ENCODE measurements around the gene TBX19.

TBX19 gene

GRCh38 chr1:168304865-168305264 is 24.2 kb downstream of the TBX19 start:
- Histone ChIP-seq H3K14ac (ENCODE audit: low read length in 2 of 2) (no peak overlapping the region), H3K36me3 (ENCODE audit: control insufficient read depth in 1 of 2, insufficient read depth in 2 of 2, low read depth in 1 of 2, low read length in 2 of 2) (peaks cover 10 to 14% of the 10 kb centered on the region in 2 experiments), H3K18ac (ENCODE audit: low read depth in 1 of 2, low read length in 2 of 2) (no peak overlapping the region), H3K4me3 (ENCODE audit: insufficient read depth in 1 of 2, low read depth in 1 of 2, low read length in 2 of 2) (no peak overlapping the region), H3K79me1 (replicated peaks; ENCODE audit: low read length, poor library complexity, severe bottlenecking) (peaks cover 1% of the 10 kb centered on the region), H3K23ac (ENCODE audit: low read length in 2 of 2) (no peak overlapping the region), H3K9me3 (ENCODE audit: control insufficient read depth, low read length) (no peaks in the 10 kb centered on the region), H3K4me2 (ENCODE audit: low read length, poor library complexity, severe bottlenecking) (no peak overlapping the region), H4K8ac (ENCODE audit: low read length) (no peak overlapping the region), H2BK12ac (ENCODE audit: low read length in 2 of 2) (no peak overlapping the region), H2AK5ac (ENCODE audit: low read length, severe bottlenecking) (no peak overlapping the region), H3K9ac (ENCODE audit: low read length) (no peak overlapping the region), H2AFZ (ENCODE audit: low read depth, low read length) (no peak overlapping the region), H4K91ac (ENCODE audit: low read length) (no peak overlapping the region), H3K4ac (ENCODE audit: low read depth in 1 of 2, low read length in 2 of 2) (no peak overlapping the region), H3K27ac (ENCODE audit: low read length, poor library complexity, severe bottlenecking) (no peak overlapping the region), H3K27me3 (ENCODE audit: control insufficient read depth in 1 of 2, insufficient read depth in 1 of 2, low read length in 2 of 2) (no peaks in the 10 kb centered on the region), H2BK120ac (ENCODE audit: low read depth, low read length) (no peak overlapping the region), H2BK5ac (ENCODE audit: low read depth, low read length, poor library complexity, severe bottlenecking) (no peak overlapping the region), H3K4me1 (ENCODE audit: control insufficient read depth, insufficient read depth, low read depth, low read length) (peaks cover 8% of the 10 kb centered on the region), H2BK15ac (ENCODE audit: low read depth, poor library complexity, severe bottlenecking) (no peak overlapping the region)
- WGBS = no CpG with 5 or more reads among the region's 5 CpGs
- no peak for DNase-seq

DNA sequence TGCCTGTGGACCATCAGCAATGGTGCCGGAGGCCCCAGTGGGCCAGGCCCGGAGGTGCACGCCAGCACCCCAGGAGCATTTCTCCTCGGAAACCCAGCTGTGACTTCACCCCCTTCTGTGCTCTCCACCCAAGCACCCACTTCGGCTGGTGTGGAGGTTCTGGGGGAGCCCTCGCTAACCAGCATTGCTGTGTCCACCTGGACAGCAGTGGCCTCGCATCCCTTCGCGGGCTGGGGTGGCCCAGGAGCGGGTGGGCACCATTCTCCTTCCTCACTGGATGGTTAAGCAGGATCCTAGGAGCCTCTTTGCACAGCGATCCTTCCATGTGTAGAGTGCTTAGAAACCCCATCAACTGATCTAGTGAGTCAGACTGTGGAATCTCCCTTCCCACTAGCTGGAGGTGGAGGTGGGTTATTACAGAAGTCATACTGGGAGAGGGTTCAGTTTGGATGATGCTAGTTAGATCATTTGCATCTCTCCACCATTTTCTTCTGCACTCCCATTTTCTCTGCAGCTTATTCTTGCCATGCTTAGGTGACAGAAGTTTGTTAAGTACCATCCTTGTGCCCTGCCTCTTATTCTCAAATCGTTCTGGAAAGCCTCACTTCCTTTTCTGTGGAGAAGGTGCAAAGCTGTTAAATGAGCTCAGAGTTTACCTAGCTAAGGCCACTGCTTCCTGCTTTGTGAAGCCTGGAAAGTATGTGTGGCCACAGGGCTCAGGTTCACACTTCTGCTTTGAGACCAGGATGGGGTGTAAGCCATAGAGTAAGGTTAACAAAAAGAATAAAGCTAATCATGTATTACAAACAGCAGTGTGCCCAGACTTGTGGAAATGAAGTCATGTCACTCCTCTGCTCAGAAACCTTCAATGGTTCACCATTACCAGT is 32.3 kb downstream of the TBX19 start:
- H3K27me3 ChIP-seq (ENCODE audit: control insufficient read depth in 1 of 2, insufficient read depth in 1 of 2, low read length in 2 of 2) = no peaks in the 10 kb centered on the region
- H2AFZ ChIP-seq (ENCODE audit: low read depth, low read length) = no peak overlapping the region
- H2BK5ac ChIP-seq (ENCODE audit: low read depth, low read length, poor library complexity, severe bottlenecking) = no peak overlapping the region
- H3K18ac ChIP-seq (ENCODE audit: low read depth in 1 of 2, low read length in 2 of 2) = no peak overlapping the region
- no peak for DNase-seq
- H2AK5ac ChIP-seq (ENCODE audit: low read length, severe bottlenecking) = no peak overlapping the region
- H2BK12ac ChIP-seq (ENCODE audit: low read length in 2 of 2) = no peak overlapping the region
- no peak overlapping the region for H3K9ac ChIP-seq (ENCODE audit: low read length)
- no peak overlapping the region for H3K23ac ChIP-seq (ENCODE audit: low read length in 2 of 2)
- WGBS = 98% methylated on average over 11 of the region's 12 CpGs
- no peak overlapping the region for H2BK15ac ChIP-seq (ENCODE audit: low read depth, poor library complexity, severe bottlenecking)
- H3K9me3 ChIP-seq (ENCODE audit: control insufficient read depth, low read length) = no peaks in the 10 kb centered on the region
- no peak overlapping the region for H4K91ac ChIP-seq (ENCODE audit: low read length)
- H3K4ac ChIP-seq (ENCODE audit: low read depth in 1 of 2, low read length in 2 of 2) = no peak overlapping the region
- no peaks in the 10 kb centered on the region for H3K79me1 ChIP-seq (replicated peaks; ENCODE audit: low read length, poor library complexity, severe bottlenecking)
- no peak overlapping the region for H4K8ac ChIP-seq (ENCODE audit: low read length)
- no peak overlapping the region for H2BK120ac ChIP-seq (ENCODE audit: low read depth, low read length)
- H3K14ac ChIP-seq (ENCODE audit: low read length in 2 of 2) = peak overlapping the region in 1 of 2 experiments; percentile 39
- no peak overlapping the region for H3K27ac ChIP-seq (ENCODE audit: low read length, poor library complexity, severe bottlenecking)
- no peak overlapping the region for H3K4me3 ChIP-seq (ENCODE audit: insufficient read depth in 1 of 2, low read depth in 1 of 2, low read length in 2 of 2)
- no peak overlapping the region for H3K4me2 ChIP-seq (ENCODE audit: low read length, poor library complexity, severe bottlenecking)
- H3K4me1 ChIP-seq (ENCODE audit: control insufficient read depth, insufficient read depth, low read depth, low read length) = peaks cover 4% of the 10 kb centered on the region
- peaks cover 23 to 29% of the 10 kb centered on the region in 2 experiments for H3K36me3 ChIP-seq (ENCODE audit: control insufficient read depth in 1 of 2, insufficient read depth in 2 of 2, low read depth in 1 of 2, low read length in 2 of 2)

DNA sequence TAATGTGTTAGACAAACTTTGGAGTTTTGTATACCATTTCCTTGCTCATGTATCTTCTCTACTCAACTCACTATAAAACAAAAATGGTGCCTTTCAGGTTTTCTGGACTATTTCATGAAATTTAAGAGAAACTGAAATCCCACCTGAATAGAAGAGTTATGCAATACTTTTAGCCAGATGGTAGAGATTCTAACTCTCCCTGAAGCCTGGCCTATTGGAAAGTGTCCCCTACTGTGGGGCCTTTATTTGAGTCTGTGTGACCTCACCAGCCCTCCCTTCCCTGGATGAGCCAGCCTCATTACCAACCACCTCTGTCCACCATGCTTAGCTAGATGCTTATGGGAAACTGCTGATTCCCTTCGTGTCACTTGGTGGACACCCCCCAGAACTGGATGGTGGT is 35.5 kb downstream of the TBX19 start:
- no peak overlapping the region for H3K9ac ChIP-seq (ENCODE audit: low read length)
- H3K4me2 ChIP-seq (ENCODE audit: low read length, poor library complexity, severe bottlenecking) = no peak overlapping the region
- H3K4ac ChIP-seq (ENCODE audit: low read depth in 1 of 2, low read length in 2 of 2) = no peak overlapping the region
- H2BK5ac ChIP-seq (ENCODE audit: low read depth, low read length, poor library complexity, severe bottlenecking) = no peak overlapping the region
- no peak overlapping the region for H3K18ac ChIP-seq (ENCODE audit: low read depth in 1 of 2, low read length in 2 of 2)
- no peak overlapping the region for H3K4me3 ChIP-seq (ENCODE audit: insufficient read depth in 1 of 2, low read depth in 1 of 2, low read length in 2 of 2)
- H3K23ac ChIP-seq (ENCODE audit: low read length in 2 of 2) = no peak overlapping the region
- H2AFZ ChIP-seq (ENCODE audit: low read depth, low read length) = no peak overlapping the region
- WGBS = no CpG with 5 or more reads among the region's 1 CpG
- no peaks in the 10 kb centered on the region for H3K27me3 ChIP-seq (ENCODE audit: control insufficient read depth in 1 of 2, insufficient read depth in 1 of 2, low read length in 2 of 2)
- no peak overlapping the region for H3K27ac ChIP-seq (ENCODE audit: low read length, poor library complexity, severe bottlenecking)
- H3K36me3 ChIP-seq (ENCODE audit: control insufficient read depth in 1 of 2, insufficient read depth in 2 of 2, low read depth in 1 of 2, low read length in 2 of 2) = peaks cover 18 to 20% of the 10 kb centered on the region in 2 experiments
- H2BK120ac ChIP-seq (ENCODE audit: low read depth, low read length) = no peak overlapping the region
- H4K8ac ChIP-seq (ENCODE audit: low read length) = no peak overlapping the region
- H4K91ac ChIP-seq (ENCODE audit: low read length) = no peak overlapping the region
- no peak for DNase-seq
- H2AK5ac ChIP-seq (ENCODE audit: low read length, severe bottlenecking) = no peak overlapping the region
- no peak overlapping the region for H3K14ac ChIP-seq (ENCODE audit: low read length in 2 of 2)
- H2BK15ac ChIP-seq (ENCODE audit: low read depth, poor library complexity, severe bottlenecking) = no peak overlapping the region
- no peaks in the 10 kb centered on the region for H3K79me1 ChIP-seq (replicated peaks; ENCODE audit: low read length, poor library complexity, severe bottlenecking)
- no peak overlapping the region for H2BK12ac ChIP-seq (ENCODE audit: low read length in 2 of 2)
- H3K9me3 ChIP-seq (ENCODE audit: control insufficient read depth, low read length) = no peaks in the 10 kb centered on the region
- H3K4me1 ChIP-seq (ENCODE audit: control insufficient read depth, insufficient read depth, low read depth, low read length) = peaks cover 5% of the 10 kb centered on the region

DNA sequence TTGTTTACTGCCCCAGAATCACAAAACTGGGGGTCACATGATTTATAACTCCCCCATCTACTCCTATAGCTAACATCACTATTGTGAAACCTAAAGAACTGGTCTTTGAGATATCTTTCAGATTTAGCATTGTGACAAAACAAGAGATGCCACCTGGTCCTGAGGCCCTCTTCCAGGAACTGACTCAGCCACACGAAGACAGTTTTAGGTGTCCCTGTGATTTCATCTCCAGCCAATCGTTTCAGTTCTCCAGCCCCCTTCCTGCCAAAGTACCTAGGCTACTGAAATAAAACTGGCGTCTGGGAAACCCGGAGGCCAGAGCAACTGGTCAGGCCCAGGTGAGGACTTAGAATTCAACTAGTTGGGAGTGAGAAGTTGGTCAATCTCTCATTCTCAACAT is 36.6 kb downstream of the TBX19 start:
- peaks cover 5% of the 10 kb centered on the region for H3K4me1 ChIP-seq (ENCODE audit: control insufficient read depth, insufficient read depth, low read depth, low read length)
- H2BK15ac ChIP-seq (ENCODE audit: low read depth, poor library complexity, severe bottlenecking) = no peak overlapping the region
- DNase-seq = no peak
- H3K4me2 ChIP-seq (ENCODE audit: low read length, poor library complexity, severe bottlenecking) = no peak overlapping the region
- no peak overlapping the region for H4K91ac ChIP-seq (ENCODE audit: low read length)
- no peak overlapping the region for H3K4me3 ChIP-seq (ENCODE audit: insufficient read depth in 1 of 2, low read depth in 1 of 2, low read length in 2 of 2)
- no peak overlapping the region for H3K27ac ChIP-seq (ENCODE audit: low read length, poor library complexity, severe bottlenecking)
- no peak overlapping the region for H2BK120ac ChIP-seq (ENCODE audit: low read depth, low read length)
- no peak overlapping the region for H3K14ac ChIP-seq (ENCODE audit: low read length in 2 of 2)
- H3K9me3 ChIP-seq (ENCODE audit: control insufficient read depth, low read length) = no peaks in the 10 kb centered on the region
- H3K79me1 ChIP-seq (replicated peaks; ENCODE audit: low read length, poor library complexity, severe bottlenecking) = no peaks in the 10 kb centered on the region
- no peak overlapping the region for H2BK12ac ChIP-seq (ENCODE audit: low read length in 2 of 2)
- H3K27me3 ChIP-seq (ENCODE audit: control insufficient read depth in 1 of 2, insufficient read depth in 1 of 2, low read length in 2 of 2) = no peaks in the 10 kb centered on the region
- no peak overlapping the region for H3K23ac ChIP-seq (ENCODE audit: low read length in 2 of 2)
- no peak overlapping the region for H3K18ac ChIP-seq (ENCODE audit: low read depth in 1 of 2, low read length in 2 of 2)
- no peak overlapping the region for H2BK5ac ChIP-seq (ENCODE audit: low read depth, low read length, poor library complexity, severe bottlenecking)
- no peak overlapping the region for H2AK5ac ChIP-seq (ENCODE audit: low read length, severe bottlenecking)
- H3K36me3 ChIP-seq (ENCODE audit: control insufficient read depth in 1 of 2, insufficient read depth in 2 of 2, low read depth in 1 of 2, low read length in 2 of 2) = peaks cover 18 to 20% of the 10 kb centered on the region in 2 experiments
- 85% methylated on average over 4 of the region's 4 CpGs for WGBS
- H4K8ac ChIP-seq (ENCODE audit: low read length) = no peak overlapping the region
- no peak overlapping the region for H2AFZ ChIP-seq (ENCODE audit: low read depth, low read length)
- no peak overlapping the region for H3K9ac ChIP-seq (ENCODE audit: low read length)
- H3K4ac ChIP-seq (ENCODE audit: low read depth in 1 of 2, low read length in 2 of 2) = no peak overlapping the region
